GM23248 (cell line): ENCODE data around the gene SPRN. TPM values are rescaled to one million over a fixed set of nuclear protein-coding genes. Genes with fewer than 3 reads are reported as not detected.

Source experiments
- DNase-seq: peaks from one replicate; pipeline ENCODE4 v3.0.0-alpha.2; 2015
- H2AFZ ChIP-seq: fragments of 200-600 bp; sonication (generic); 2 replicates; pipeline ENCODE4 v1.6.1; 2016; ENCODE audit warnings: antibody characterized with exemption
- H3F3A ChIP-seq: fragments of 200-600 bp; sonication (generic); 2 replicates; pipeline ENCODE4 v1.6.1; 2016; ENCODE audit warnings: mild to moderate bottlenecking, antibody characterized with exemption, mixed run types; ENCODE audit not compliant: insufficient read depth
- H3K27ac ChIP-seq: fragments of 200-600 bp; sonication (generic); 2 replicates; pipeline ENCODE4 v1.5.1; 2016; ENCODE audit warnings: mild to moderate bottlenecking
- H3K27me3 ChIP-seq: fragments of 200-600 bp; sonication (generic); replicated peaks from 2 replicates; pipeline ENCODE4 v1.6.1; 2016; ENCODE audit warnings: mild to moderate bottlenecking; ENCODE audit not compliant: insufficient read depth
- H3K36me3 ChIP-seq: fragments of 200-600 bp; sonication (generic); 2 replicates; pipeline ENCODE4 v1.6.1; 2016; ENCODE audit warnings: low read depth, mild to moderate bottlenecking
- H3K4me1 ChIP-seq: fragments of 200-600 bp; sonication (generic); 2 replicates; pipeline ENCODE4 v1.6.1; 2016; ENCODE audit warnings: mild to moderate bottlenecking; ENCODE audit not compliant: insufficient read depth
- H3K4me2 ChIP-seq: fragments of 200-600 bp; sonication (generic); one replicate; pipeline ENCODE4 v1.6.1; 2016; ENCODE audit warnings: mild to moderate bottlenecking; ENCODE audit not compliant: unreplicated experiment
- H3K4me3 ChIP-seq: fragments of 200-600 bp; sonication (generic); 2 replicates; pipeline ENCODE4 v1.5.1; 2016; ENCODE audit warnings: mild to moderate bottlenecking
- H3K79me2 ChIP-seq: fragments of 200-600 bp; sonication (generic); 2 replicates; pipeline ENCODE4 v1.6.1; 2016; ENCODE audit warnings: mild to moderate bottlenecking; ENCODE audit not compliant: insufficient read depth
- H3K9ac ChIP-seq: fragments of 200-600 bp; sonication (generic); 2 replicates; pipeline ENCODE4 v1.6.1; 2016; ENCODE audit warnings: mild to moderate bottlenecking
- H3K9me2 ChIP-seq: fragments of 200-600 bp; sonication (generic); 2 replicates; pipeline ENCODE4 v1.6.1; 2016; ENCODE audit warnings: mixed run types, mild to moderate bottlenecking, moderate library complexity; ENCODE audit not compliant: insufficient read depth
- H3K9me3 ChIP-seq: fragments of 200-600 bp; sonication (generic); one replicate; pipeline ENCODE4 v1.6.1; 2017; ENCODE audit warnings: low read depth
- H4K20me1 ChIP-seq: fragments of 200-600 bp; sonication (generic); 2 replicates; pipeline ENCODE4 v1.6.0; 2016; ENCODE audit not compliant: insufficient read depth
- EZH2 ChIP-seq: fragments of 200-600 bp; sonication (generic); IDR thresholded peaks from 2 replicates; pipeline ENCODE4 v1.6.1; 2018; ENCODE audit warnings: antibody characterized with exemption, mild to moderate bottlenecking; ENCODE audit not compliant: insufficient read depth, poor library complexity, severe bottlenecking
- EZH2phosphoT487 ChIP-seq: fragments of 200-600 bp; sonication (generic); IDR thresholded peaks from 2 replicates; pipeline ENCODE4 v1.6.1; 2018; ENCODE audit warnings: antibody characterized with exemption, moderate library complexity, mild to moderate bottlenecking, low read depth; ENCODE audit not compliant: insufficient read depth
- WGBS, 2 experiments: methylation state at CpG; one replicate each; pipeline ENCODE4 v1.1.6; 2015 to 2017; ENCODE audit warnings: low lambda C conversion rate in 2 of 2, low coverage in 1 of 2; ENCODE audit errors: missing lambda C conversion rate in 2 of 2; 5-methylcytosine and 5-hydroxymethylcytosine counted together
- in situ Hi-C: fragments of 300-500 bp; cut with MboI; formaldehyde crosslinking; loops from 2 replicates; pipeline ENCODE4 v1.15.0; 2020
- polyA plus RNA-seq: library from polyadenylated mRNA; unstranded; fragments of >200 nt; fragmentation: Nextera tagmentation; extraction: Ambion mirVana; gene quantifications from 2 replicates; pipeline ENCODE4 v1.2.1, GENCODE V29; 2016
- total RNA-seq: library from RNA; depleted of rRNA; stranded (reverse); fragments of >200 nt; shearing (Covaris generic); gene quantifications from 2 replicates; pipeline ENCODE4 v1.2.3, GENCODE V29; 2014

SPRN gene
- total and polyA plus RNA-seq, 2 experiments from 2014 or later = 0.22 to 0.34 TPM

DNA sequence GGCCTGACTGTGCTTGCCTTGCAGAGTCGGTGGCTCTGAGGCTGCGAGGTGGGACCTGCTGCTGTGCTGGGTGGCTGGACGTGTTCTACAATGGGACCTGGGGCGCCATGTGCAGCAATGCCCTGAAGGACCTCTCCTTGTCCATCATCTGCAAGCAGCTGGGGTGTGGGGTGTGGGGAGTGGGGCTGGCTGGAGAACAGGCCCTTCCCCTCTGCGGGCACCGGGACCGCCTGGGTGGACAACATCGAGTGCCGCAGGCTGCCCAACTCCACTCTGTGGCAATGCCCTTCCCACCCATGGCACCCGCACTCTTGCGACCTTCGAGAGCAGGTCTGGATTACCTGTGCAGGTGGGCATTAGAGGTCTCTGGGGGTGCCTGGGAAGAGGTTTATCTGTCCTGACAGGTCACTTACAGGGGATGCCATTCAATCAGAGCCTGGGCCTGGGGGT is 40.2 kb upstream of the SPRN start:
- H3K4me1 ChIP-seq = no peaks in the 10 kb centered on the region
- H3F3A ChIP-seq = no peaks in the 10 kb centered on the region
- no peaks in the 10 kb centered on the region for H3K27me3 ChIP-seq
- no peak overlapping the region for H3K27ac ChIP-seq
- no peak overlapping the region for H3K9ac ChIP-seq
- H3K9me2 ChIP-seq = no peaks in the 10 kb centered on the region
- no peak for DNase-seq
- no peaks in the 10 kb centered on the region for H4K20me1 ChIP-seq
- 83 to 86% methylated on average over 9 to 12 of the region's 12 CpGs for WGBS, 2 experiments
- TF ChIP-seq EZH2 = no peak
- TF ChIP-seq EZH2phosphoT487 = no peak
- no peaks in the 10 kb centered on the region for H3K36me3 ChIP-seq
- H3K4me3 ChIP-seq = no peak overlapping the region
- no peak overlapping the region for H2AFZ ChIP-seq
- H3K9me3 ChIP-seq = no peaks in the 10 kb centered on the region
- in situ Hi-C loops = no loop called here
- no peak overlapping the region for H3K4me2 ChIP-seq
- H3K79me2 ChIP-seq = no peaks in the 10 kb centered on the region

DNA sequence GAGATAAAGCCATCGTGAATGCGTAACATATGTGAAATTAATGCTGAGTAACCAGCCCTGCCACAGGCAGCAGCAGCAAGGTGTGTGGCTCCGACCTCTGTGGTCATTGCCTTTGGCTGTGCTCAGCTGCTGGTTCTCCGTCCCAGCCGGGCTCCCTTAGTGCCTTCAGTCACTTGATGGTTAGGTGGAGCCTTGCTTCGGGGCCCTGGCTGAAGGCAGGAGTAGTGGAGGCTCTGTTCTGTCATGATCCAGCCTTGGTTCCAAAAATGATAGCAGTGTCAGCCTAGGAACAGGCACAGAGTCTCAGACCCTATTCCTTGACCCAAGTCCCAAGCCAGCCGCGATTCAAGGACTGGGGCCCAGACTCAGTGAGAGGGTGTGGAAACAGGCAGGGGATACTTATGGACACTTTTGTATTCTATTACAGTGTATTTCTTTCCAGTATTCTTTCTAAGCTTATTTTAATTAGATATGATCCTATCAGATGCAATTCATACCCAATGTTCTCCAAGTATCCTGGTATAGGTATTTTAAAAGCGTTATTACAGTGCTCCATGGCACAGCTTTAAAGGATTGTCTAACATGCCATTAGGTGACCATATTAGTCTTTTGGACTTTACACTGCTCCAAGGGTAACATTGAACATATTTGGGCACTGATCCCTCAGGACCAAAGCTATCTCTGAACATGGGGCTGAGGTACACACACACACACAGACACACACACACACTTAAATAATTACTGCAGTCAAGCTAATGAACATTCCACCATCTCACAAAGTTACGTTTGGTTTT is 38.3 kb upstream of the SPRN start:
- Histone ChIP-seq H4K20me1 (no peaks in the 10 kb centered on the region), H2AFZ (no peak overlapping the region), H3K4me3 (no peak overlapping the region), H3K27ac (no peak overlapping the region), H3K79me2 (no peaks in the 10 kb centered on the region), H3K9me2 (no peaks in the 10 kb centered on the region), H3F3A (no peaks in the 10 kb centered on the region), H3K4me2 (no peak overlapping the region), H3K4me1 (no peaks in the 10 kb centered on the region), H3K9me3 (no peaks in the 10 kb centered on the region), H3K9ac (no peak overlapping the region), H3K36me3 (no peaks in the 10 kb centered on the region), H3K27me3 (no peaks in the 10 kb centered on the region)
- no peak for DNase-seq
- 60 to 63% methylated on average over 10 of the region's 10 CpGs for WGBS, 2 experiments
- TF ChIP-seq EZH2phosphoT487 (no peak), EZH2 (no peak)
- in situ Hi-C loops = no loop called here

DNA sequence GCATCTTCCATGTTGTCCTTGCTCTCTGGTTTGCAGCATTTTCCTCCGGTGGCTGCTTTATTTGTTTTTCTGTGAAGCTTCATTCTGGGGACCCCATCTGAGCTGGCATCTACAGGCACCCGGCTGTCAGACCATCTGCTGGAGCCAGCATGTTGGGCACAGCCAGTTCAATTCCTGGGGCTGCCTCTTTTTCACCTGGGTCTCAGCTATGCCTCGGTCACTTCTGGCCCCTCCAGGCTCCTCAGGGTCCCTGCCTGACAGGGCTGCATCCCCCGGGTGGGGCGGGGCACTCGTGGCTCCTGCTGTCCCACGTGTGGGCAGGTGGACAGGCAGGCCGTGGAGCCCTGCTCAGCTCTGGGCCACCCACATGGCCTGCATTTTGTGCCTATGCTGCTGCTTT is 37.4 kb upstream of the SPRN start:
- no peak overlapping the region for H3K9ac ChIP-seq
- WGBS, 2 experiments = 32 to 49% methylated on average over 8 of the region's 8 CpGs
- no peaks in the 10 kb centered on the region for H3K36me3 ChIP-seq
- H4K20me1 ChIP-seq = no peaks in the 10 kb centered on the region
- no peaks in the 10 kb centered on the region for H3K9me2 ChIP-seq
- DNase-seq = no peak
- H3K79me2 ChIP-seq = no peaks in the 10 kb centered on the region
- in situ Hi-C loops = no loop called here
- no peak overlapping the region for H2AFZ ChIP-seq
- TF ChIP-seq EZH2phosphoT487 = no peak
- no peak for TF ChIP-seq EZH2
- H3F3A ChIP-seq = no peaks in the 10 kb centered on the region
- no peaks in the 10 kb centered on the region for H3K27me3 ChIP-seq
- no peak overlapping the region for H3K27ac ChIP-seq
- H3K4me1 ChIP-seq = no peaks in the 10 kb centered on the region
- no peak overlapping the region for H3K4me2 ChIP-seq
- H3K4me3 ChIP-seq = no peak overlapping the region
- no peaks in the 10 kb centered on the region for H3K9me3 ChIP-seq

DNA sequence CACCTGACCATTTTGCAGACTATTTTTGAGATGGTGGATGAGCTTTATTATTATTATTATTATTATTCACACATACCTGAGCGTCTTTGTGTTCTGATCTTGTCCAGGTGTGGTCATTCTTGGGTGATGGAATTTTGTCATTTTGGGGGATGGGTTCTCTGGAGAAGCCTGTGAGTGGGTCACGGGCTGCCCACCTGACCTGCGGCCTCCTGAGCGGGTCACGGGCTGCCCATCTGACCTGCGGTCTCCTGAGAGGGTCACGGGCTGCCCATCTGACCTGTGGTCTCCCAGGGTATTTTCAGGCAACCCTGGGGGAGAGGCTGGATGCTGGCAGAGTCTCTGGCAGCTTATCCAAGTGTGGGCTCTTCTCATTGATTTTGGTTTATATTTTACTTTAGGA is 36.6 kb upstream of the SPRN start:
- Histone ChIP-seq H3K27ac (no peak overlapping the region), H3K9me2 (no peaks in the 10 kb centered on the region), H3K36me3 (no peaks in the 10 kb centered on the region), H3K9me3 (no peaks in the 10 kb centered on the region), H3K79me2 (no peaks in the 10 kb centered on the region), H3F3A (no peaks in the 10 kb centered on the region), H3K4me2 (no peak overlapping the region), H3K4me1 (no peaks in the 10 kb centered on the region), H2AFZ (no peak overlapping the region), H3K9ac (no peak overlapping the region), H3K27me3 (no peaks in the 10 kb centered on the region), H4K20me1 (no peaks in the 10 kb centered on the region), H3K4me3 (no peak overlapping the region)
- DNase-seq = no peak
- in situ Hi-C loops = no loop called here
- TF ChIP-seq EZH2phosphoT487 = no peak
- TF ChIP-seq EZH2 = no peak
- WGBS, 2 experiments = 88% methylated on average over 7 of the region's 7 CpGs
